Large intestine (tissue), 3 donors: ENCODE data around the gene PRM3. TPM values are rescaled to one million over a fixed set of nuclear protein-coding genes. Genes with fewer than 3 reads are reported as not detected.

ENCODE experiments used
- DNase-seq, 2 donors: peaks; one replicate each; pipeline versions ENCODE4 v3.0.0 to v3.0.0-alpha.2; 2013
- H3K27ac ChIP-seq: one replicate; pipeline ENCODE4 v1.5.1; 2013; ENCODE audit warnings: low read length
- H3K27me3 ChIP-seq: 2 replicates; pipeline ENCODE4 v1.6.1; 2013; ENCODE audit warnings: low read length; ENCODE audit not compliant: control insufficient read depth, insufficient read depth
- H3K36me3 ChIP-seq: 2 replicates; pipeline ENCODE4 v1.6.1; 2013; ENCODE audit warnings: low read length; ENCODE audit not compliant: control insufficient read depth, insufficient read depth
- H3K4me1 ChIP-seq: one replicate; pipeline ENCODE4 v1.6.1; 2013; ENCODE audit warnings: low read length; ENCODE audit not compliant: control insufficient read depth, insufficient read depth
- H3K4me3 ChIP-seq: one replicate; pipeline ENCODE4 v1.5.1; 2013; ENCODE audit warnings: low read length
- H3K9me3 ChIP-seq: one replicate; pipeline ENCODE4 v1.6.1; 2013; ENCODE audit warnings: mild to moderate bottlenecking, low read depth, low read length, moderate library complexity; ENCODE audit not compliant: control insufficient read depth
- WGBS: methylation state at CpG from one replicate; pipeline ENCODE4 v1.1.5; 2013; ENCODE audit warnings: low lambda C conversion rate; ENCODE audit not compliant: insufficient coverage; 5-methylcytosine and 5-hydroxymethylcytosine counted together
- polyA plus RNA-seq: library from polyadenylated mRNA; unstranded; fragments of 120-200 nt; gene quantifications from one replicate; pipeline ENCODE4 v1.2.1, GENCODE V29; 2013

The PRM3 gene
- polyA plus RNA-seq, 1 donor: not detected

- Histone ChIP-seq H3K27ac (peak overlapping the region; percentile 99), H3K27me3 (peaks cover 13% of the 10 kb centered on the region), H3K9me3 (peaks cover 3% of the 10 kb centered on the region), H3K4me3 (peak overlapping the region; percentile 82), H3K4me1 (peaks cover 13% of the 10 kb centered on the region), H3K36me3 (no peaks in the 10 kb centered on the region)
- DNase-seq: peak; percentile 47 to 71
- WGBS: no CpG with 5 or more reads among the region's 32 CpGs
Observed at GRCh38 chr16:11256661-11257130, 16.7 kb downstream of the PRM3 start.

DNA sequence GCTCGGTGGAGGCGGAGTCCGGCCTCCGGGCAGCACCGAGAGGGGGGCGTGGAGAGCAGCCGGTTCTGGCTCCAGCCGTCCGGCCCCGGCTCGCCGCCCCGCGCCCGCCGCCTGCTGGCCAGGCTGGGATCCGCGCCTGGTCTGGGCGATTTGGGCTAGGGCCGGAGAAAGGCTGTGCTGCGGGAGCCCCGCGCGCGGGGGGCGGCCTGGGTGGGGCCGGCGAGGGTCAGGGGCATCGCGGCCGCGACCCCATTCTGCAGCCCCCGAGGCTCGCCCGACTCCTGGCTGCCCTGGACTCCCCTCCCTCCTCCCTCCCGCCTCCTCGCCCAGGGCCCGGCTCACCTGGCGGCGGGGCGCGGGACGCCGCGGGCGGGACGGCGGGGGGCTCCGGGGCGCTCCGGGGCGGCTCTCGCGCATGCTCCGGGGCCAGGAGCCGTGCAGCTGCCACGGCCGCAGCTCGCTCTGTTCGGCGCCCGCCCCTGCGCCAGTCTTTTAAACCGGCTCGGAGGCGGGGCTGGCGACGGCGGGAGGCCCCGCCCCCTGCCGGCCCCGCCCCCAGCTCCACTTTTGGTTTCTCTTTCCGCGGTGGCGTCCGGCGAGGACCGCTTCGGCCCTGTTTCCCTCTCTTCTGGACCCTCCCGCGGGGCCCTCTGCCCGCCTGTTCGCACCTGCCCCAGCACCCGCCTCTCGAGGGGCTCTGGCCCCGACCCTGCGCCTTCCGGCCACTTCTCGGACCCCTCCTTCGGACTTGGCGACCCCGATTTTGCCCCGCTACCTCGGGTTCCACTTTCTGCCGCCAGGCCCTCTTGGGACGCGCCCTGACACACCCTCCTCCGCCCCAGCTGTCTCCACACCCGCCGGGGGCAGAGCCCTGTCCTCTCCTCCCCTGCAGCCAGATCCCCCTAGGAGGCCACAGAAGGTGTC lies 17.4 kb downstream of the PRM3 start, which contains the start of gene SOCS1:
Gene SOCS1 (minus strand): TSS at position 468 of the 924 bp plus-strand sequence. CDS start 726 bp downstream, outside the sequence.
- peak within 1 kb of the TSS; percentile 99 for H3K27ac ChIP-seq
- peak within 1 kb of the TSS; percentile 82 for H3K4me3 ChIP-seq
- peaks cover 13% of the 10 kb centered on the region for H3K27me3 ChIP-seq
- no peaks in the 10 kb centered on the region for H3K36me3 ChIP-seq
- WGBS: no CpG with 5 or more reads among the region's 100 CpGs
- peaks cover 3% of the 10 kb centered on the region for H3K9me3 ChIP-seq
- H3K4me1 ChIP-seq: peaks cover 13% of the 10 kb centered on the region
- peak; percentile 71 to 89 for DNase-seq

- DNase-seq: peak; percentile 36 to 79
- no peaks in the 10 kb centered on the region for H3K36me3 ChIP-seq
- WGBS: no CpG with 5 or more reads among the region's 105 CpGs
- H3K9me3 ChIP-seq: peaks cover 3% of the 10 kb centered on the region
- H3K4me3 ChIP-seq: peak overlapping the region; percentile 43
- peaks cover 13% of the 10 kb centered on the region for H3K4me1 ChIP-seq
- H3K27me3 ChIP-seq: peaks cover 13% of the 10 kb centered on the region
- H3K27ac ChIP-seq: no peak overlapping the region
Observed at GRCh38 chr16:11254913-11255736, 18.3 kb downstream of the PRM3 start.

DNA sequence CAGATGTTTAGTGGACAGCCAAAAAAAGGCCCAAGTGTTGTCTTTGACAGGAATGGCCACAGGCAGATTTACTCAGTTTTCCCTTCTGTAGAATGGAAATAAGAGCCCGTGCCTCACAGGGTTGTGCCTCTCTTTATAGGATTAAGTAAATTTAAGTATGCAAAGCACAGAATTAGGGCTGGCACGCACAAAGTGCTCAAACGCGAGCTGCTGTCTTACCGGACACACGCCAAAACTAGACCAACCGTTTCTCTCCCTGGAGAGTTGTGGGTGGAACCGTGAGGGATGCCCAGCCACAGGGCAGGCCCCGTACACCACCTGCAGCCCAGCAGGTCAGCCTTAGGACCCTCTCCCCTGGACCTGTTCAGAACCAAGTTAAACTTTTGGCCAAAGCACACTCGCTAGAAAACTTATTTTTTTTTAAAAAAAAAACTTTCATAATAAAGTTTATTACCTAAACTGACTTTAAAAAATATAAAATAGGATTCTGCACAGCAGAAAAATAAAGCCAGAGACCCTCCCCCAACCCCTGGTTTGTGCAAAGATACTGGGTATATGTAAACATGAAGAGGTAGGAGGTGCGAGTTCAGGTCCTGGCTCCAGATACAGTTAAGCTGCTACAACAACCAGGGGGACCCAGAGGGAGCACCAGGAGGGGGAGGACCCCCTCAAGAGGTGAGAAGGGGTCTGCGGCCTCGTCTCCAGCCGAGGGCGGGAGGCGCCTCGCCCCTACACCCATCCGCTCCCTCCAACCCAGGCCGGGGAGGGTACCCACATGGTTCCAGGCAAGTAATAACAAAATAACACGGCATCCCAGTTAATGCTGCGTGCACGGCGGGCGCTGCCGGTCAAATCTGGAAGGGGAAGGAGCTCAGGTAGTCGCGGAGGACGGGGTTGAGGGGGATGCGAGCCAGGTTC lies 19.2 kb downstream of the PRM3 start:
- peaks cover 13% of the 10 kb centered on the region for H3K4me1 ChIP-seq
- H3K27me3 ChIP-seq: peaks cover 13% of the 10 kb centered on the region
- no peak for DNase-seq
- peaks cover 3% of the 10 kb centered on the region for H3K9me3 ChIP-seq
- no peak overlapping the region for H3K27ac ChIP-seq
- peak overlapping the region; percentile 38 for H3K4me3 ChIP-seq
- no peaks in the 10 kb centered on the region for H3K36me3 ChIP-seq
- WGBS: 80% methylated on average over 1 of the region's 29 CpGs

GRCh38 chr16:11253009-11253994 lies 20.1 kb downstream of the PRM3 start:
- Histone ChIP-seq H3K9me3 (peaks cover 3% of the 10 kb centered on the region), H3K27me3 (peaks cover 13% of the 10 kb centered on the region), H3K27ac (no peak overlapping the region), H3K36me3 (no peaks in the 10 kb centered on the region), H3K4me3 (no peak overlapping the region), H3K4me1 (peaks cover 13% of the 10 kb centered on the region)
- WGBS: no CpG with 5 or more reads among the region's 5 CpGs
- DNase-seq: no peak

- H3K36me3 ChIP-seq: no peaks in the 10 kb centered on the region
- peaks cover 3% of the 10 kb centered on the region for H3K9me3 ChIP-seq
- H3K27ac ChIP-seq: no peak overlapping the region
- peaks cover 13% of the 10 kb centered on the region for H3K27me3 ChIP-seq
- H3K4me3 ChIP-seq: no peak overlapping the region
- no peak for DNase-seq
- WGBS: no CpG with 5 or more reads among the region's 8 CpGs
- H3K4me1 ChIP-seq: peaks cover 12% of the 10 kb centered on the region
Observed at GRCh38 chr16:11252482-11252931, 20.9 kb downstream of the PRM3 start.

DNA sequence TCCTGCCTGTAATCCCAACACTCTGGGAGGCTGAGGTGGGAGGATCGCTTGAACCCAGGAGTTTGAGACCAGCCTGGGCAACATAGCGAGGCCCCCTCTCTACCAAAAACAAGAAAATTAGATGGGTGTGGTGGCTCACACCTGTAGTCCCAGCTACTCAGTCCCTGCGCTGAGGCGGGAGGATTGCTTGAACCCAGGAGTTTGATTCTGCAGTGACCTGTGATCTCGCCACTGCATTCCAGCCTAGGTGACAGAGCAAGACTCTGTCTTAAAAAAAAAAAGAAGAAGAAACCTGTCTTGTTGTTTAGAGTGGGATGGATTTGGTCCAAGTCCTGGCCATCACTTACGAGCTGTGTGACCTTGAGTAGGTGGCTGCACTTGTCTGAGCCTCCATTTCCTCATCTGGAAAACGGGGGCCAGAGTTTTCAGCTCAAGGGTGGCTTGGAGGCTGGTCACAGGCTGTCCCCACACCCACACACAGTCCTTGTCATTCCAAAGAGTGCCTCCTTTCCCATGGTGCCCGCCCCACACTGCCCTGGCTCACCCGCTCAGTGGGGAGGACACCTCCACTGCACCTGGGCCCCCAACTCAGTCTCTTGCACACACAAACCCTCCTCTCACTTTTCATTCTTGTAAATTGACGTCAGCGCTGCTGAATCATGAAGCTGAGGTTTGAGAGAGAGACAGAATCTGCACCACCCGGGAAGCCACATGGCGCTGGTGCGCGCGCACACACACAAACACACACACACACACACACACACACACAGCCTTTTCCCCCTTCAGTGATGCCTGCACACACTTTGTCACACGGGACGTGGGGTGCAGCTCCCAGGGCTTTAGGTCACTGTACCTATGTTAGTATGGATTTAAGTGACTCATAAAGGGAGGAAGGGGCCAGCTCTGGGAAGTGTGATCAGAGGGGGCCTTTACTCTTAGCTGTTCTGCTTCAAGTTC lies 21.6 kb downstream of the PRM3 start:
- Histone ChIP-seq H3K36me3 (no peaks in the 10 kb centered on the region), H3K27me3 (peaks cover 13% of the 10 kb centered on the region), H3K27ac (no peak overlapping the region), H3K4me1 (peaks cover 5% of the 10 kb centered on the region), H3K9me3 (peaks cover 3% of the 10 kb centered on the region), H3K4me3 (no peak overlapping the region)
- peak in 1 of 2 donors; percentile 28 for DNase-seq
- WGBS: no CpG with 5 or more reads among the region's 18 CpGs

- Histone ChIP-seq H3K4me3 (no peak overlapping the region), H3K9me3 (peaks cover 3% of the 10 kb centered on the region), H3K4me1 (peaks cover 4% of the 10 kb centered on the region), H3K27ac (no peak overlapping the region), H3K27me3 (peaks cover 13% of the 10 kb centered on the region), H3K36me3 (no peaks in the 10 kb centered on the region)
- 100% methylated on average over 1 of the region's 10 CpGs for WGBS
- DNase-seq: no peak
Observed at GRCh38 chr16:11250786-11251524, 22.5 kb downstream of the PRM3 start.
